Brain microvascular endothelial cell (primary cell): ENCODE measurements around the gene CD6.

Experiments used
- DNase-seq: peaks from one replicate; pipeline ENCODE4 v3.0.0-alpha.2; 2020
- H3K27ac ChIP-seq: fragments of 250-450 bp; sonication (Bioruptor Pico); 2 replicates; pipeline ENCODE4 v1.5.1; 2020; ENCODE audit warnings: mild to moderate bottlenecking, moderate library complexity
- H3K27me3 ChIP-seq: fragments of 250-450 bp; sonication (Bioruptor Pico); replicated peaks from 2 replicates; pipeline ENCODE4 v1.5.1; 2020; ENCODE audit warnings: mild to moderate bottlenecking
- H3K36me3 ChIP-seq: fragments of 250-450 bp; sonication (Bioruptor Pico); replicated peaks from 2 replicates; pipeline ENCODE4 v1.5.1; 2020; ENCODE audit warnings: mild to moderate bottlenecking
- H3K4me3 ChIP-seq: 2 replicates; pipeline ENCODE4 v1.5.1; 2011; ENCODE audit warnings: low read depth, mild to moderate bottlenecking, control low read depth, low read length, moderate library complexity
- in situ Hi-C: cut with HindIII; loops from 2 replicates; pipeline ENCODE4 v1.10.0; 2017; ENCODE audit warnings: low sequenced_read_pairs, low pct_ligation_motif_present
- TF ChIP-seq, protein P1 (sequence below): IDR thresholded peaks from 2 replicates; pipeline ENCODE4 v1.5.1; 2011; ENCODE audit warnings: low read depth, mild to moderate bottlenecking, moderate library complexity, low read length, control low read depth, inconsistent platforms; ENCODE audit errors: missing control alignments

Gene CD6

DNA sequence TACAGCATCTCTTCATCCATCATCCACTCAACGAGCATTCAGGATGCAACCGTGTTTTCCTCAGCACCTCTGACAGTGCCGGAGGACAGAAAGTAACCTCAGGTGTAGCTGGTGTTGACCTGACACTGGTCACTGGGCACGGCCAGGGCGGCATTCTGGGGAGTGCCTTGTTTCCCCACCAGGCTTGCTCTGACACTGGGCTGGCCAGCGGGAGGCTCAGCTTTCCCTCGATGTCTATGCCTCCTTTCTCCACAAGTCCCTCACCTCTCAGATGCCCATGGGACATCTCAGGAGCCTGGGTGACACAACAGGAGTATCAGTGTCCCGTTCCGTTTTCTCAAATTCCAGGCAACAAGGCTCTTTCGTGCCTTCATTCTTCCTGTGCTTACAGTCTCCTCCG lies 28.9 kb downstream of the CD6 start:
- Histone ChIP-seq H3K27me3 (no peaks in the 10 kb centered on the region), H3K36me3 (no peaks in the 10 kb centered on the region), H3K4me3 (no peak overlapping the region), H3K27ac (no peak overlapping the region)
- TF ChIP-seq, protein P1, sequence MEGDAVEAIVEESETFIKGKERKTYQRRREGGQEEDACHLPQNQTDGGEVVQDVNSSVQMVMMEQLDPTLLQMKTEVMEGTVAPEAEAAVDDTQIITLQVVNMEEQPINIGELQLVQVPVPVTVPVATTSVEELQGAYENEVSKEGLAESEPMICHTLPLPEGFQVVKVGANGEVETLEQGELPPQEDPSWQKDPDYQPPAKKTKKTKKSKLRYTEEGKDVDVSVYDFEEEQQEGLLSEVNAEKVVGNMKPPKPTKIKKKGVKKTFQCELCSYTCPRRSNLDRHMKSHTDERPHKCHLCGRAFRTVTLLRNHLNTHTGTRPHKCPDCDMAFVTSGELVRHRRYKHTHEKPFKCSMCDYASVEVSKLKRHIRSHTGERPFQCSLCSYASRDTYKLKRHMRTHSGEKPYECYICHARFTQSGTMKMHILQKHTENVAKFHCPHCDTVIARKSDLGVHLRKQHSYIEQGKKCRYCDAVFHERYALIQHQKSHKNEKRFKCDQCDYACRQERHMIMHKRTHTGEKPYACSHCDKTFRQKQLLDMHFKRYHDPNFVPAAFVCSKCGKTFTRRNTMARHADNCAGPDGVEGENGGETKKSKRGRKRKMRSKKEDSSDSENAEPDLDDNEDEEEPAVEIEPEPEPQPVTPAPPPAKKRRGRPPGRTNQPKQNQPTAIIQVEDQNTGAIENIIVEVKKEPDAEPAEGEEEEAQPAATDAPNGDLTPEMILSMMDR, result no peak
- in situ Hi-C loops, result no loop called here
- DNase-seq, result no peak

DNA sequence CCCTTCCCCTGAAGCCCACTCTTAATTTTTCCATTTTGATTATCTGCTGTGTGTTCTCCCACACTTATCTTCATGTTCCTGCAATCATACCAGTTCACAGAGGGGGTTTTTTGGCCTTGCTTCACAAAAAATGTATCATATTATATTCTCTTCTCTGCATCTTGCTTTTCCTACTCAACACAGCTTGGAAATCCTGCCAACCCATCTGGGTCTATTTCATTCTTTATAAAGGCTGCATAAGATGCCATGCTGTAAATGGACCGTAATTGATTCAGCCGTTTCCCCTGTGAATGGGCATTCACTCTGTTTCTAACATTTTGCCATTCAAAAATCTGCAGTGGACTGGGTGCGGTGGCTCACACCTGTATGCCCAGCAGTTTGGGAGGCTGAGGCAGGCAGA lies 30.5 kb downstream of the CD6 start:
- no peaks in the 10 kb centered on the region for H3K27me3 ChIP-seq
- TF ChIP-seq, protein P1, result no peak
- H3K36me3 ChIP-seq, result no peaks in the 10 kb centered on the region
- H3K27ac ChIP-seq, result no peak overlapping the region
- in situ Hi-C loops, result no loop called here
- no peak for DNase-seq
- H3K4me3 ChIP-seq, result no peak overlapping the region

DNA sequence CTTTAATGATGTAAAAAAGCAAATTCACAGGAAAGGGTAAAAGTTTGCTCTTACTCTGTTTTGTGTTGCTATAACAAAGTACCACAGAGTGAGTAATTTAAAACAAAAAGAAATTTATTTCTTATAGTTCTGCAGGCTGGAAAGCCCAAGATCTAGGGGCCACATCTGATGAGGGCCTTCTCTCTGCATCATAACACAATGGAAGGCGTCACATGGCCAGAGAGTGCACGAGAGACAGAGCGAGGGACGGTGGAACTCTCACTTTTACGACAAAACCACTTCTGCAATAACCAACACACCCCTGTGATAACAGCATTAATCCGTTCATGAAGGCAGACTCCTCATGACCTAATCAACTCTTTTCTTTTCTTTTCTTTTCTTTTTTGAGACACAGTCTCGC lies 31.1 kb downstream of the CD6 start:
- in situ Hi-C loops, result no loop called here
- no peak overlapping the region for H3K27ac ChIP-seq

DNA sequence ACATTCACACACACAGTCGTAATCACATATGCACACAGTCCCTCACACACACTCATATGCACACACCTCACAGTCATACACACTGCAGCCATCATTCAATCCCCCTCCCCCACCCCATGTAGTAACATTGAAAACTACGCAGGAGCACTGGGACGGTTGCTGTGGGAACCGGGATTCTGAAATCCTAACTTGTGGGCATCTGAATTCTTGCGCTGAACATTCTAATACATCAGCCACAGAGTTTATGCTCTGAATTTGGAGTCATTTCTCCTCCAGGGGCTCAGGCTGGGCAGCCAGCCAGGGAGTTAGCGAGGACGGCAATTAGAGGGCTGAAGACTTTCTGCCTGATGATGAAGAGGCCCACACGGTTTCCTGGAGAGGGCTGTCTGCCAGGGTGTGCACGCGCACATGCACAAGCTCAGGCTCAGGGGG lies 32.7 kb downstream of the CD6 start:
- peak; percentile 32 for DNase-seq
- H3K36me3 ChIP-seq, result no peaks in the 10 kb centered on the region
- H3K4me3 ChIP-seq, result no peak overlapping the region
- TF ChIP-seq, protein P1, result no peak
- in situ Hi-C loops, result no loop called here
- no peak overlapping the region for H3K27ac ChIP-seq
- H3K27me3 ChIP-seq, result no peaks in the 10 kb centered on the region

More for the DNA sequence above, 31.1 kb downstream of the CD6 start:
- no peaks in the 10 kb centered on the region for H3K27me3 ChIP-seq
- H3K36me3 ChIP-seq, result no peaks in the 10 kb centered on the region
- no peak for DNase-seq
- TF ChIP-seq, protein P1, result no peak
- H3K4me3 ChIP-seq, result no peak overlapping the region

DNA sequence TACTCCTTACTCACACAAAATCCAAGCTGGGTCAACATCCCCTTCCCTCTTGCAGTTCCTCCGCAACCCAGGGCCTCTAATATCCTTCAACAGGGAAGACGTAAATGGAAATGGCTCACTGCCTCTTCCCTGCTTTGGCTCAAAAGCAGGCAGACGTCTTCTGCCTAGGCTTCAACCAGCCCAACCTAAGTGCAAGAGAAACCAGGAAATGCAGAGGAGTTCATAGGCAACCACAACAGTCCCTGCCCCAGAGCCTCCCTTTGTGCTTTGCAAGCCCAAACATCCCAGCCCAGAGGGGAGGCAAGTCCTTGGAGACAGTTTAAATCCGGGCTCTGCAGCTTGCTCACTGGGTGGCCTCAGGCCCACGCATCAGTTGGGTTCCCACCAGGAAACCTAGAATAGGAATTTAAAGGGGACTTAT lies 33.3 kb downstream of the CD6 start:
- DNase-seq, result no peak
- no peak overlapping the region for H3K4me3 ChIP-seq
- in situ Hi-C loops, result no loop called here
- H3K27ac ChIP-seq, result no peak overlapping the region
- H3K36me3 ChIP-seq, result no peaks in the 10 kb centered on the region
- no peaks in the 10 kb centered on the region for H3K27me3 ChIP-seq
- TF ChIP-seq, protein P1, result no peak

DNA sequence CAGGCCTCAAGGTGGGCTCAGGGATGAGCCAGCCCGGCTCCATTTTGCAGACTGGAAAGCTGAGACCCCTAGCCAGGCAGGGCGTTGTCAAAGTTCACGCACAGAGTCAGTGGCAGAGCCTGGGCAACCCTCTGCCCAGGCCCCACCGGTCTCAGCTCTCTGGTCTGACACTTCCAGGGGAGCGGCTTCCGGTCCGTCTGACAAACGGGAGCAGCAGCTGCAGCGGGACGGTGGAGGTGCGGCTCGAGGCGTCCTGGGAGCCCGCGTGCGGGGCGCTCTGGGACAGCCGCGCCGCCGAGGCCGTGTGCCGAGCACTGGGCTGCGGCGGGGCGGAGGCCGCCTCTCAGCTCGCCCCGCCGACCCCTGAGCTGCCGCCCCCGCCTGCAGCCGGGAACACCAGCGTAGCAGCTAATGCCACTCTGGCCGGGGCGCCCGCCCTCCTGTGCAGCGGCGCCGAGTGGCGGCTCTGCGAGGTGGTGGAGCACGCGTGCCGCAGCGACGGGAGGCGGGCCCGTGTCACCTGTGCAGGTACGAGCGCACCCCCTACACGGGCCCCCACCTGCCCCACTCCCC lies 36.0 kb downstream of the CD6 start:
- in situ Hi-C loops, result no loop called here
- no peaks in the 10 kb centered on the region for H3K36me3 ChIP-seq
- no peaks in the 10 kb centered on the region for H3K27me3 ChIP-seq
- H3K27ac ChIP-seq, result no peak overlapping the region
- TF ChIP-seq, protein P1, result no peak
- no peak for DNase-seq
- peak overlapping the region; percentile 35 for H3K4me3 ChIP-seq
